SKM-1 (cell line): Measurements from ENCODE around the gene BSN.

ENCODE experiments used
- DNase-seq: peaks from one replicate; lab custom pipeline; 2025; ENCODE audit not compliant: unreplicated experiment; lab: John Stamatoyannopoulos, UW

Gene BSN

DNA sequence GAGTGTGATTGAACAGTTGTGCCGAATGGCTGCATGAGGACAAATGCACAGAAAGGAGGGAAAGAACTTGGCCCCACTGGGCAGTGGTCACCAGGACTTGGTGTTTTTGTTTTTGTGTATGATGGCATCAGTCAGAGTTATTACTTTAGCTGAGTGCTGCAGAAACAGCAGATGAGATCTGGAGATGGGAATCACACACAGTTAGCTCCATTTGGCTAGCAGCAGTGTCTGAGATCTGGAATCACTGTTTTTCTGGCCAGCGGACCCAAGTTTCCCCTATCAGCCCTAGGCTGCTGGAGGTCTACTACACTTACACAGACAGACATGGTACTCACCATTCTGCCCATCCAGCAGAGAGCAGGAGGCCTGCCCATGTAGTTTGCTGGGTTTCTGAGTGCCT is 74.0 kb downstream of the BSN start:
- DNase-seq: no peak

DNA sequence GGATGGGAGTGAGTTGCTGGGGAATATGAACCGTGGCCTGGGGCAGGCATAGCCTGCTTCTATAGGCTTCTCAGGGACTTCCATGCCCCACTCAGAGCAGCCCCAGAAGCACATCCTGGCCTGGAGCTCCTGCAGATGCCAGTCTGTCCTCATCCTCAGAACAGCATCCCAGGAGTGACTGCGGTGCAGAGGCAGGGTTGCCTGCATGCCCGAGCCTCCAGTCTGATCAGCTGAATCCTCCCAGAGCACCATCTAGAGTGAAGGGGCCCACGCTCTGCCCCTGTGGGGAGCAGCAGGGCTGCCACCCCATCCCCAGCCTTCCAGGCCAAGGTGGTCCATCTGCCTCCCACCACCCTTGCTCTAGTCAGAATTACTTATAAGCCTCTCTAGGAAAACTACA is 75.2 kb downstream of the BSN start:
- DNase-seq: no peak

- DNase-seq: no peak
These were observed 75.6 kb downstream of the BSN start for GRCh38 chr3:49629866-49630265.

GRCh38 chr3:49630784-49631183 is 76.5 kb downstream of the BSN start:
- no peak for DNase-seq

DNA sequence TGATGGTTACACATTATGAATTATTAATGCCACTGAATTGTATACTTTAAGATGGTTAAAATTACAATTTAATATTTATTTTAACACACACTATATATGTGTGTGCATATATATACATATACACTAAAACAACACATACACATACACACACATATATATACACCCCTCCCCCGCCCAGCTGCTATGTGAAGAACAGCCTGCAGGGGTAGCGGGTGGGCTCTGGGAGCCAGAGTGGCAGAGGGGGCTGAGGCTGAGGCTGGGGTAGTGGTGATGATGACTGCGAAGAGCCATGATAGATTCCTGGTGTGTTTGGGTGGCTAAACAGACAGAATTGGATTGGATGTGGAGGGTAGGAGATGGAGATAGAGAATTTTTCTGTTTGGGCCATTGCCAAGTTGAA is 80.5 kb downstream of the BSN start:
- DNase-seq: no peak

DNA sequence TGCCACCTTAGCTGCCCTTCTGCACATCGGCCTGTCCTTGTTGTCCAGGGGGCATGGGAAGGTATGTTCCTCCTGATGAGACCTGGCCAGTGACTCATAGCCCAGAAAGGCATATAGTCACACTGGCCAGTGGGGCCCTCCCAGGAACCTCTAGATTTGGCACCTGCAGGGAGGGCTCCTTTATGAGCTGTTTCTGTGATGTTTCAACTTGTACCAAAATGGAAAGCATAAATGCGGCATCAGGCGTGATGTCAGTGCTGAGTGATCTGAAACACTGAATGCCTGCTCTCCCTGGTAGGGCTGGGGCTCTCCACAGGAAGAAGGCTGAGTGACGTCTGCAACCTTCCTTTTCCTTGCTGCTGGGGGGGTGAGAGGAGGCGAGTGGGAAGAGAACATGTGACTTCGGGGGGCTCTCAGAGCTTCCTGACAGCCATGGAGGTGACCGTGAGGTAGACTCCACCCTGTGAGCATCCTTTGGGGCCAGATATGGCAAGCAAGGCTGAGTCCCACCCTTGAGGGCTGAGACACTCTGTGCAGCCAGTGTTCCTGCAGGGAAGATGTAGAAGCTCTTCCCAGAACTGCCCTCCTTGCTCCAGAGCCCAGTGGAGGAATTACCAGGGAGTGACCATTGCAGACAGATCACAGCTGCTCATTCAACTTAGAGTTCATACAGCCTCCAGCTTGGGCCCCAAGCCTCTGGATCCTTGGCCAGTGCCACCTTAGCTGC is 82.8 kb downstream of the BSN start:
- DNase-seq: no peak

DNA sequence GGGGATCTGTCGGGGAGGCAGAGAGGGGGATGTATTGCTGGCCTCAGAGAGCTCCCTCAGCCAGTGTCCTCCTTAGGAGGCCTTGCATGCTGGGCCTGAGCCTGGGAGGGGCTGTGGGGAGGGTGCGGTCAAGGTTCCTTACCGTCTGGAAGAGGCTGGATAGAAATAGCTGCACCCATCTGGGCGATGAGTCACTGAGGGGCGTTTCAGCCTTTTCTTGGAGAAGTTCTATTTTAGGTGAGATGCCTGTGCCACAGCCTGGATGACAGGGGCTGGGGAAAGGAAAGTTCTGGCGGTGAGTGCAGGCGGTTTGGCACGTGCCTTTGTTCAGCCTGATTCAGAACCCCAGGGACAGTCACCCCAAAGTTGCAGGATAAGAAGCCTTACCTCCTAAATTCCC is 84.2 kb downstream of the BSN start:
- DNase-seq: no peak

- DNase-seq: no peak
These were observed 85.3 kb downstream of the BSN start for GRCh38 chr3:49639551-49639950.

- DNase-seq: no peak
These were observed 87.0 kb downstream of the BSN start for GRCh38 chr3:49641292-49641691.

- no peak for DNase-seq
These were observed 87.8 kb downstream of the BSN start for GRCh38 chr3:49641921-49642707.

DNA sequence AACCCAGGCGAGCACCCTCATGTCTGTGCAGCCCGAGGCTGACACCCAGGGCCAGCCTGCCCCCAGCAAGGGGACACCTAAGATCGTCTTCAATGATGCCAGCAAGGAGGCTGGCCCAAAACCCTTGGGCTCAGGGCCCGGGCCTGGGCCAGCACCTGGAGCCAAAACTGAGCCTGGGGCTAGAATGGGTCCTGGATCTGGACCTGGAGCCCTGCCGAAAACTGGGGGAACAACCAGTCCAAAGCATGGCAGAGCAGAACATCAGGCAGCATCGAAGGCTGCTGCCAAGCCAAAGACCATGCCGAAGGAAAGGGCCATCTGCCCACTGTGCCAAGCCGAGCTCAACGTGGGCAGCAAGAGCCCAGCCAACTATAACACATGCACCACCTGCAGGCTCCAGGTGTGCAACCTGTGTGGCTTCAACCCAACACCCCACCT is 88.5 kb downstream of the BSN start:
- no peak for DNase-seq

GRCh38 chr3:49644684-49645083 is 90.4 kb downstream of the BSN start:
- no peak for DNase-seq

- no peak for DNase-seq
These were observed 92.0 kb downstream of the BSN start for GRCh38 chr3:49646236-49646635.

DNA sequence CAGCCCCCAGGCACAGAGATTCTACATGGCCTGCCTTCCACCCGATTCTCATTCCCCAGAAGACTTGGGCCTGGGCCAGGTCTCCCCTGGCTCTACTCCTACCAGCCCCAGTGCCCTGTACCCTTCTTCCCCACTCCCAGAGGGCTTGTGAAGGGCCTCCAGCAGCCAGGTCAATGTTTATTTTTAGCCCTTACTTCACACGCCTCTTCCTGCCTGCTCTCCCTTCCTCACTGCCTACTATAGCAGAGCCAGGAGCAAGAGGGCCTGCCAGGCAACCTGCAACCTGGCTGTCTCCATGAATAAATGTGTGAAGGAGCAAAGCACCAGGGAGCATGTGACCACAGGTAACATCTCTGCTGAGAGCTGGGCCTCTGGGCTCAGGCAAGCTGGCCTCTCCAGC is 93.5 kb downstream of the BSN start:
- no peak for DNase-seq

DNA sequence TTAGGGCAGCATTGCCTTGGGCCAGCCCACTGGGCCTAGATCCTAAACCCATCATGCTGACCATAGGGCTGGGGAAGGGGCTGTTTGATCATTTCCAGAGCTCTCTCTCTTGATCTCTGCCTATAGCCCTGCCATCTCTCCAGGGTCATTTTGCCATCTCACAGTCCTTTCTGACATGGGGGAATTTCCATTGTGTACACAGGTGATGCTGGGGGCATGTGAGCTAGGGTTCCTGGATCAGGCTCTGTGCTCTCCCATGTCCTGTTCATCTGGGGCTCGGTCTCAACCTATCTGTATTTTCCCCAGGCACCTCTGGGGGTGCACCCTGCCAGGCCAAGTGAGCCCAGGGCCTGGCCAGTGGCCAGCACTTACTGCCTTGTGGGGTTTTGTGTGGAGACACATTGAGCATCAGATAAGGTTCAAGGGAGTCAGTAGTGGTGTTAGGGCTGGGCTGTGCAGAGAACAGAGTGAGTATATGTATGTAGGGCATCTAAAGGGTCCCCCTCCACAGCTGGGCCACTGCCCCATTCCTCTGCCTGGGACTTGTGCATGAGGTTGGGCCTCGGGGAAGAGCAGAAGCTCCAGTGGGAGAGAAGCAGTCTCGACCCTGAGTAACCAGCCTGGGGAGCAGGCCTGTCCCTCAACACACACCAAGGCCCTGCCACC is 94.2 kb downstream of the BSN start:
- no peak for DNase-seq

GRCh38 chr3:49649576-49649975 is 95.3 kb downstream of the BSN start:
- DNase-seq: no peak

GRCh38 chr3:49650177-49650576 is 95.9 kb downstream of the BSN start:
- no peak for DNase-seq

- DNase-seq: no peak
These were observed 96.4 kb downstream of the BSN start for GRCh38 chr3:49650637-49651036.

DNA sequence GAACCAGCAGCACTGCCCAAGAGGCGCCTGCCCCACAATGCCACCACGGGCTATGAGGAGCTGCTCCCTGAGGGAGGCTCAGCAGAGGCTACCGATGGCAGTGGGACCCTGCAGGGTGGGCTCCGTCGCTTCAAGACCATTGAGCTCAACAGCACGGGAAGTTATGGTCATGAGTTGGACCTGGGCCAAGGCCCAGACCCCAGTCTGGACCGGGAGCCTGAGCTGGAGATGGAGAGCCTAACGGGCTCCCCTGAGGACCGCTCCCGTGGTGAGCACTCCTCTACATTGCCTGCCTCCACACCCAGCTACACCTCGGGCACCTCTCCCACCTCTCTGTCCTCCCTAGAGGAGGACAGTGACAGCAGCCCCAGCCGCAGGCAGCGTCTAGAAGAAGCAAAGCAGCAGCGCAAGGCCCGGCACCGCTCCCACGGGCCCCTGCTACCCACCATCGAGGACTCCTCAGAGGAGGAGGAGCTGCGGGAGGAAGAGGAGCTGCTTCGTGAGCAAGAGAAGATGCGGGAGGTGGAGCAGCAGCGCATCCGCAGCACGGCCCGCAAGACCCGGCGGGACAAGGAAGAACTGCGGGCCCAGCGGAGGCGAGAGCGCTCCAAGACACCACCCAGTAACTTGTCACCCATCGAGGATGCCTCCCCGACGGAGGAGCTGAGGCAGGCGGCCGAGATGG is 98.1 kb downstream of the BSN start:
- DNase-seq: no peak

- no peak for DNase-seq
These were observed 98.7 kb downstream of the BSN start for GRCh38 chr3:49652903-49653415.

DNA sequence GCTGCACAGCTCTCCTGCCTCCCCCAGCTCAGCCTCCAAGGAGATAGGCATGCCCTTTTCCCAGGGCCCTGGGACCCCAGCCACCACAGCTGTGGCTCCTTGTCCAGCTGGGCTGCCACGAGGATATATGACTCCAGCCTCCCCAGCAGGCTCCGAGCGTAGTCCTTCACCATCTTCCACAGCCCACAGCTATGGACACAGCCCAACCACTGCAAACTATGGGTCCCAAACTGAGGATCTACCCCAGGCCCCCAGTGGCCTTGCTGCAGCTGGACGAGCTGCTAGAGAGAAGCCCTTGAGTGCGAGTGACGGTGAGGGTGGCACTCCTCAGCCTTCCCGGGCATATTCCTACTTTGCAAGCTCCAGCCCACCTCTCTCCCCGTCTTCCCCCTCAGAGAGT is 99.3 kb downstream of the BSN start:
- no peak for DNase-seq
